Mucosa of gallbladder (tissue), 1 donor: ENCODE data around the gene CIB4. TPM values are rescaled to one million over a fixed set of nuclear protein-coding genes. Genes with fewer than 3 reads are reported as not detected.

ENCODE experiments used
- DNase-seq: peaks from one replicate; pipeline ENCODE4 v3.0.0-alpha.2; 2020; ENCODE audit warnings: low spot score
- total RNA-seq: library from RNA; stranded (reverse); gene quantifications from one replicate; pipeline ENCODE4 v1.2.1, GENCODE V29; 2021
- donor health status: DM: no; HTN: no; CAD: no.

The CIB4 gene
- total RNA-seq, 1 donor from 2014 or later: not detected

DNA sequence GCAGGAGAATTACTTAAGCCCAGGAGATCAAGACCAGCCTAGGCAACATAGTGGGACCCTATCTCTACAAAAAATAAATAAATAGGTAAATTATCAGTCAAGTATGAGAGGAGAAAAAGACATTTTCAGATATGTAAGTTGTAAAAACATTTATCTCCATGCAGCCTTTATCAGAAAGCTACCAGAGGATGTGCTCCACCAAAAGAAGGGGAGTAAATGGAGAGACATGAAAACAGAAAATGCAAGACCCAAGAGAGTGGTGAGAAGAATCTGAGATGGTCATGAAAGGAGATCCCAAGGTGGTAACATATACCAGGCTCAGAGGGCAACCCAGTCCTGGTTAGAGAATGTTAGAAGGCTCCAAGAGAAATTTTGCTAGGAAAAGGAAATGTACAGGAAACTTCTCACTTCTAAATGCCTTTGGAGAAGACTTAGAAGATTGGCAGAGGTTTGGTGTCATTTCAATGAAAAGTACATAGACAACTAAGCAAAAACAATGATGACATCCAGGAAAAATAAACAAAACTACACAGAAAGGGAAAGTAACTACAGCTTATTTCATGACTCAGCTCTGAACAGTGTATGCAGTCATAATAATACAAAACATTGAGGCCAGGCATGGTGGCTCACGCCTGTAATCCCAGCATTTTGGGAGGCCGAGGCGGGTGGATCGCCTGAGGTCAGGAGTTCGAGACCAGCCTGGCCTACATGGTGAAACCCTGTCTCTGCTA, 19.5 kb downstream of the CIB4 start:
- DNase-seq: no peak

- DNase-seq: no peak
These were observed 21.0 kb downstream of the CIB4 start for GRCh38 chr2:26620031-26620605.

DNA sequence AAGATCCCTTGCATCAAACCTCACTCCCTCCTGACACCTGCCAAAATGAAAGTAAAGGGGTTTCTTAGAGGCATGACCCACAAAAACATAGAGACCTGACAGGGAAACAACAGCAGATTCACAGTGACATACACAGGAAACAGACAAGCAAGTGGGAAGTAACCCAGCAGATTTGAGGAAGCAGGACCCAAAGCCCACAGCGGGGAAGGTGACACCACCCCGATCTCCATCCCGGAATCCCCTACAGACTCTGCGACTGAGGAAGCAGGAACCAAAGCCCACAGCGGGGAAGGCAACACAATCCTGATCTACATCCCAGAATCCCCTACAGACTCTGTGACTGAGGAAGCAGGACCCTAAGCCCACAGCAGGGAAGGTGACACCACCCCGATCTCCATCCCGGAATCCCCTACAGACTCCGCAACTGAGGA, 21.6 kb downstream of the CIB4 start:
- no peak for DNase-seq

GRCh38 chr2:26619096-26619495, 22.1 kb downstream of the CIB4 start:
- DNase-seq: no peak

DNA sequence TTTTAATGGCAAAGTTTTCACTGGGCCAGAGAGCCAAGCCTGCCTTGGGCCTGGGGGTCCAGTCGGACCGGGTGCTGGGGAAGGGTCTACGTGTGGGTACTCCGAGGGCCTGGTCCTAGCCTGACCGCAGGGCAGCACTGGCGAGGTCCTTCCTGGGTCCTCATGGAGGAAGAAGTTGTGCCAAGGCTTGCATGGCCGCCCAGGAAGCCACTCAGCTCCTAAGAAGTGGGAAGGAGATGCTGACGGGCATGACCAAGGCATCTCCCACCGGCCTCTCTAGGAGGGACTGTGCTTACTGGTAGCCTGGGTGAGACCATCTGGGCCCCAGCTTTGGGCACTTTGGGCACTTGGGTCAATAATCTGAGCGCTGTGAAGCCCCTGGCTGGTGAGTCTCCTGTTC, 22.6 kb downstream of the CIB4 start:
- no peak for DNase-seq

DNA sequence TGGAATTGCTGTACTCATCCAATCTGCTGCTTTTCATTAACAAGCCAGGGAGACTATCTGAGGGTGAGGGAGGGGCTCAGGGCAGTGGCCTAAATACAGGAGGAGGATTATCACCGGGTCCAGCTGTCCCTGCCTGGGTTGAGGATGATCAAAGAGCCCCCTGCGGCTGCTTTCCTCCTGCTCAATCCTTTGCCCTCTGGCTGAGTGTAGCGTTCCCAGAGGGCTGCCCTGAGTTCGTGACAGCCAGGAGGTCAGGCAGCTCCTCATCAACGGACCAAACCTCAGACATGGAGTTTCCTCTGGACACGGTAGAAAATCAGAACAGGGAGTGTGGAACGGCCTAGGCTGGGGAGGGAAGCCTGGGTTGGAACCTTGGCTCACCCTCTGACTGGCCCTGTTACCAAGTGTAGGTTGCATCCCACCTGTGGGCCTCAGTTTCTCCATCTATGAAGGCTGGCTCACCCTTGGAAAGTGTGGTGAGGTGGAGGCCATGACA, 23.5 kb downstream of the CIB4 start:
- DNase-seq: no peak

- DNase-seq: no peak
These were observed 24.2 kb downstream of the CIB4 start for GRCh38 chr2:26616706-26617587.

DNA sequence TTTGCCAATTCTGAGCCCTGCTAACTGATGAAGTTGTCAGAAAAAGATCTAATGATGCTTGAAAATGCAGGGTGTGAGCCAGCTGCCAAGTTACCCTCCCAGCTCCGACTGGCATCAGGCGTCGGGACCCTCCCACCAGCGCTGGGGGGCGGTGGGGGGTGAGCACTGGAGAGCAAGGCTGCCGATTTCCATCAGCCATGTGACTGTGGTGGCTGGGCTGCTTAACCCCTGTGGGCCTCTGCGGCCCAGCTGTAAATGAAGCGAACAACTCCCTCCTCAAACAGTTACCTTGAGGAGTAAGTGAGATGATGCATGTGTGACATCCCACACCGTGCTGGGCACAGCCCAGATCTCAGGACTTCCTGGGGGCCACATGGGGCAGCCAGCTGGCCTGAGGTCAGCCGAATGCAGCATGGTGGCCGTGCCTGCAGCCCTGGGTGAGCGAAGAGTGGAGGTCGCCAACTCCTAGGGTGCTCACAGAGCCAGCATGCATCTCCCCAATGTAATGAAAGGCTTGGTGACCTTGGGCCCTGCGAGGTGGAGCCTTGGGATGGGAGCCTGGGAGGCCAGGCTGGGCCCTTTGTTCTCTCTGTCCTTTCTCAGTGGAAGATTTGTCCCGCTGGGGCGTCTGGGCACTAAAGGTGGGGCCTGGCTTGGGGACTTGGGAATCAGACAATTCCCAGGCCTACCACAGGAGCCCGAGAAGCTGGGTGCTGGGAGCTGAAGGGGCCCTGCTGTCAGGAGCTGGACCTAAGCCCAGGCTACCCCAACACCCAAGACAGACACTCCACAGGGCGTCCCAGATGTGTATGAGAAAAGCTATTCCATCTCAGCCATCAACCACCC, 25.1 kb downstream of the CIB4 start:
- no peak for DNase-seq

- no peak for DNase-seq
These were observed 25.8 kb downstream of the CIB4 start for GRCh38 chr2:26615336-26615859.

DNA sequence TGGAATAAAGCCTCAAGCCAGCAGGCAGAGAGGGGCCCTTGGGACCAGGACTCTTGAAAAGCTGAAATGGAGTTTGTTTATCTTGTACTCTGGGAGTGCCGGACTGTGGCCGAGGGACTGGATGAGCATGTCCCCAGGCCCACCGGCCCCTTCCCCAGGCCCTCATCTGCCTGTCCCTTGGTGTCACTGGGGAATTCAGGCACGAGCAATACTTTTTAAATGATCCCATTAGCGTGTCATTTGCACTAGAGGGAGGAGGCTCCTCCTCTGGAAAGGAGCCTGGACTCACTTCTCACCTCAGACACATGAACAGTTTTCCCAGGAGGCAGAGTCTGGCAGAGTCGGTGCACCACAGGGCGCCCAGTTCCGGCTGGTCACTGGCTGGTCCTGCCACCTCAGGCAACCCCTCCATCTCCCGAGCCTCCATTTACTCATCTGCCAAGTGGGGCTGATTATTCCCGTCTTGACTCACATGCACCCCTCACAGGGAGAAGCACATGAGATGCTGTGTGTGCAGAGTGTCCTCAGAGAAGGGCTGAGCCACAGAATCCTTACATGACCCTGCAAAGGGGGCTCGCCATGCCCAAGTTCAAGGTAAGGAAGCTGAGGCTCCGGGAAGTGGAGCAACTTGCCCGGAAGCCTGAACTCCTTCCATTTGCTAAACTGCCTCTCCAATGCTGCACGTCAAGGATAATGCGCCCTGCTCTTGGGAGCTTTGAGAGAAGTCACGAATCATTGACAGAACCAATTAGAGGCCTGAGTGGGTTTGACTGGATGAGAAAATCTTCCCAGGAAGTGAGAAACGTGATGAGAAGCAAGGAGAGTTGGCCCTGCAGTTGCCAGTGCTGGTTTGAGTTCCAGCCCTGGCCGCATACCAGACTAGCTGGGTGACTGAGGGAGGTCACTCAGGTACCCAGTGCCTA, 26.7 kb downstream of the CIB4 start:
- DNase-seq: no peak

DNA sequence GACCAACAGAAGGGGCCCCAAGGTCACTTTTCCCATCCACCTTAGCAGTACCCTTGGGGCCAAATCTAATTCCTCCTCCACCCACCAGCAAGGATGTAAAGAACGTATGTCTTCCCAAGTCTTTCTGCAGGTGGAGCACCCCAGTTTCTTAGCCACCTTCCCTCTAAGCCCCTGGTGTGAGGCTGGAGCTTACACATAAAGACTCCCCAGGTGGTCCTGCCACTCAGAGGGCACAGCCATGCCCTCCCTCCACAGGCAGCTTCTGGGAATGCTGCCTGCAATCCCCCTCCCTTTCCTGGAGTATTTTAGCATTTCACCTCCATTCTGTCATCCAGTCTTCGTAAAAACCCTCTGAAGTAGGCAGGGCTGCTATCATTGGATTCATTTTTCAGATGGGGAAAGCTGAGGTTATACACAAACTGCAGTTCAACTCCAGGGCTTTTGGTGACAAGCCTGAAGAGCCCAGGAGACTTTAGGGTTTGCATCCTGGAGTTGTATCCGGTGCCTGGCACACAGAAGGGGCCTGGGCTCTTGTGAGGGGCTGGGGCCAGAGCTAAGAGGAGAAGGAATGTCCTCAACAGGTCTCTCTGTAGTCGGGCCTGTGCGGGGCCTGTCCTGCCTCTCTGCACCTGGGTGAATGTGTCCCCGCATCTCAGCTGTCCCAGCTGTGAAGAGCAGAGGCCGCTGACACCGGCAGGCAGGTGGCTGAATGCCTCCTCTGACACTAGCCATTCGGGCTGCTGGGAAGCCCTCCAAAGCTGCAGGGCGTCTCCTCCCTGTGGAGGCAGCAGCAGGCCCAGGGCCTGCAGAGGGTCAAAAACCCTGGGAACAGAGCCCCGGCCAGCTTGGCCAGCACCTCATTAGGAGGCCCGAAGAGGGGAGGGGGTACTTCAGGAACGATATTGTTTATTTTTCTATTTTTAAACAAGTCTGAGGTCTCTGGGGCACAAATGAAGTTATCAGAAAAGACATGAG, 27.6 kb downstream of the CIB4 start:
- DNase-seq: no peak

- DNase-seq: peak; percentile 52
These were observed 28.5 kb downstream of the CIB4 start for GRCh38 chr2:26612522-26613240.

DNA sequence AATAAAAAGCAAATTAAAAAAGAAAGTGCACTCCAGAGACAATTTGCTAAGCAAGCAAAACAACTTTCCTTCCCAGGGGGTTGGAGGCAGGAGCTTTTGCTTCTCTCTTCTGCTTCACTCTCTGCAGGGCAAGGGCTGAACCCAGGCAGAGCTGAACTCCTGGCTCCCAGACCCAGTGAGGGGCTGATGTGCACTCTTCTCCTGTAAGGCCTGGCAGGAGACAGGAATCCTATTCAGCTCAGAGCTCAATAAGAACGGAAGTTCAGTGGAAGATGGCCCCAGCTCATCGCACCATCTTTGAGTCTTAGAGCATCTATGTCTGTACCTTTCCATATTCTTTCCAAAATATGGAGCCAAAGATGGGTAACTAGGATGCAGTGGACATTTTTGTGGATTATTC, 29.1 kb downstream of the CIB4 start:
- DNase-seq: no peak

GRCh38 chr2:26610504-26611335, 30.4 kb downstream of the CIB4 start:
- DNase-seq: peak; percentile 56

GRCh38 chr2:26609839-26610277, 31.3 kb downstream of the CIB4 start:
- DNase-seq: no peak

DNA sequence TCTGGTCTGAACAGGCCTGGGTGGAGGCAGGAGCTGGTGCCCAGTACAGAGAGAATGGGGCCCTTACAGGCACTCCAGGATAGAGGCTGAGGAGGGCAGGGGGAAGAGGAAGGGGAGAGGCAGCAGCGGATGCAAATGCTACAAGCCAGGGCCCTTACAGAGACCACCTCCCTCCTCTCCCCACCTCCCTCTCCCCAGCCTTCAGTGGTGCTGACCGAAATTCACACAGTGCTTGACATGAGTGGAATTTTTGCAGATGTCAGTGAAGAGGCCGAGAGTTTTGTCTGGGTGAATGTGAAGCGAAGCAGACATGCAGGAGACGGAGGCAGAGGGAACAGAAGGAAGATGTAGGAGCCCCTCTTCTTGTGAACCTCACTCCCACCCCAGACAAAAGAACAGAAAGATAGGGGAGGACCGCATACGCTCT, 31.9 kb downstream of the CIB4 start:
- DNase-seq: no peak

DNA sequence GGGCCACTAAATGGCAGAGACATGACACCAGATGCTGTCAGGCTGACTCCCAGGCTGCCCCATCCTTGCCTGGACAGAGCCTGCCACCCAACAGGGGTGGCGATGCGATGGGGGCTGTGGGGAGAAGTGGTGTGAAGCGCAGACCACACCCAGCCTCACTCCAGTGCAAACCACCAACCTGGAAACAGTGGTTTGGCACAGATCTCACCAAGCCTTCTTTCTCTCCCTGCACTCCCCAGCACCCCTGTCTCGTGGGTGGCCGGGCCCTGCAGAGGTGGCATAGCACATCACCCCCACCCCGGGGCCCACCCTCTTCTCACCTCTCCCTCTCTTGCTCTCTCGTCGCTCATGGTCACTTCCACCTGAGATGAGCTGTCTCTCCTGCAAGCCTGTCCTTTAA, 32.6 kb downstream of the CIB4 start:
- DNase-seq: no peak
